Measurements from ENCODE around the gene ZNF335.

Gene ZNF335

GRCh38 chr20:45951925-45952834, 19.8 kb downstream of the ZNF335 start:
- TF ChIP-seq SPI1 (IDR thresholded peaks at IDR 0.05; ENCODE audit: borderline replicate concordance, low read depth) (no peak), CTCF (IDR thresholded peaks at IDR 0.05; ENCODE audit: insufficient read depth, low read length) (no peak), POLR2AphosphoS5 (IDR thresholded peaks at IDR 0.05; ENCODE audit: low read depth) (peak; percentile 29; the same call in 1 of the 2 replicates)
- Histone ChIP-seq H3K27ac (replicated peaks) (no peak overlapping the region), H3K27me3 (ENCODE audit: insufficient read depth, poor library complexity, severe bottlenecking) (no peaks in the 10 kb centered on the region), H3K4me3 (replicated peaks; ENCODE audit: insufficient read depth, low read length) (no peak overlapping the region)
- no peak for DNase-seq (ENCODE audit: low read depth in 1 of 2, low spot score in 1 of 2)

- Histone ChIP-seq H3K4me3 (replicated peaks; ENCODE audit: insufficient read depth, low read length) (no peak overlapping the region), H3K27ac (replicated peaks) (no peak overlapping the region), H3K27me3 (ENCODE audit: insufficient read depth, poor library complexity, severe bottlenecking) (no peaks in the 10 kb centered on the region)
- TF ChIP-seq POLR2AphosphoS5 (IDR thresholded peaks at IDR 0.05; ENCODE audit: low read depth) (no peak), GABPA (IDR thresholded peaks at IDR 0.05; ENCODE audit: low read depth) (no peak), REST (IDR thresholded peaks at IDR 0.05; ENCODE audit: insufficient replicate concordance, low read depth) (no peak)
- DNase-seq (ENCODE audit: low read depth in 1 of 2, low spot score in 1 of 2), result no peak
Observed at GRCh38 chr20:45950330-45950646, 21.7 kb downstream of the ZNF335 start.

- Histone ChIP-seq H3K27me3 (ENCODE audit: insufficient read depth, poor library complexity, severe bottlenecking) (no peaks in the 10 kb centered on the region), H3K4me3 (replicated peaks; ENCODE audit: insufficient read depth, low read length) (no peak overlapping the region), H3K27ac (replicated peaks) (no peak overlapping the region)
- no peak for TF ChIP-seq GABPA (IDR thresholded peaks at IDR 0.05; ENCODE audit: low read depth)
- TF ChIP-seq REST (IDR thresholded peaks at IDR 0.05; ENCODE audit: insufficient replicate concordance, low read depth), result no peak
- TF ChIP-seq CTCF (IDR thresholded peaks at IDR 0.05; ENCODE audit: insufficient read depth, low read length), result no peak
- TF ChIP-seq POLR2AphosphoS5 (IDR thresholded peaks at IDR 0.05; ENCODE audit: low read depth), result no peak; the same call in 1 of the 2 replicates
- no peak for TF ChIP-seq SPI1 (IDR thresholded peaks at IDR 0.05; ENCODE audit: borderline replicate concordance, low read depth)
- no peak for DNase-seq (ENCODE audit: low read depth in 1 of 2, low spot score in 1 of 2)
Observed at GRCh38 chr20:45949542-45950329, 22.3 kb downstream of the ZNF335 start.
